Motor neuron (in vitro differentiated cells): ENCODE data around the gene CCM2. TPM values are rescaled to one million over a fixed set of nuclear protein-coding genes. Genes with fewer than 3 reads are reported as not detected.
"Not testable (repeated sequence)": the region's sequence is repeated elsewhere in the genome, so short reads cannot be mapped to it uniquely, and the experiment has no call there.

ENCODE experiments used
- ATAC-seq, 8 experiments: fragments of 200-7000 bp; cut with Tn5 transposase; replicated peaks in 6 of 8; 2 replicates each; pipeline ENCODE4 v1.8.0; 2021; ENCODE audit warnings: mild to moderate bottlenecking in 8 of 8, moderate library complexity in 8 of 8
- H3K27ac ChIP-seq, 2 donors: fragments of 250-450 bp; sonication (Bioruptor Pico); 2 replicates each; pipeline ENCODE4 v1.9.0; 2021; ENCODE audit warnings: antibody characterized with exemption in 2 of 2, mild to moderate bottlenecking in 2 of 2, moderate library complexity in 1 of 2
- H3K4me1 ChIP-seq, 2 donors: fragments of 250-450 bp; sonication (Bioruptor Pico); replicated peaks in 1 of 2; 2 replicates each; pipeline ENCODE4 v1.6.1; 2021; ENCODE audit warnings: antibody characterized with exemption in 2 of 2, mild to moderate bottlenecking in 2 of 2, moderate library complexity in 1 of 2
- H3K4me3 ChIP-seq, 5 donors: fragments of 250-450 bp; sonication (Bioruptor Pico); 2 replicates each; pipeline ENCODE4 v1.9.0; 2021; ENCODE audit warnings: antibody characterized with exemption in 5 of 5, mild to moderate bottlenecking in 5 of 5, moderate library complexity in 4 of 5
- WGBS, 10 experiments: fragments of 450-650 bp; shearing (Covaris generic); methylation state at CpG; one replicate each; pipeline ENCODE4 v1.0.0; 2022; 5-methylcytosine and 5-hydroxymethylcytosine counted together
- in situ Hi-C, 9 experiments: fragments of 400-800 bp; cut with MboI; loops; one replicate each; pipeline ENCODE4 v1.15.0; 2021; ENCODE audit warnings: low sequenced_read_pairs in 9 of 9, low pct_unique_long_range_greater_than_20kb in 2 of 9; ENCODE audit not compliant: unreplicated experiment in 9 of 9
- total RNA-seq, 8 experiments: library from RNA; unstranded; fragments of 300-600 nt; gene quantifications; 2 replicates each; pipeline versions ENCODE4 v1.2.3 to v1.2.4, GENCODE V29; 2022

CCM2 gene
- total RNA-seq, 8 experiments from 2014 or later, result 20.7 to 40.2 (median 27.3) TPM

DNA sequence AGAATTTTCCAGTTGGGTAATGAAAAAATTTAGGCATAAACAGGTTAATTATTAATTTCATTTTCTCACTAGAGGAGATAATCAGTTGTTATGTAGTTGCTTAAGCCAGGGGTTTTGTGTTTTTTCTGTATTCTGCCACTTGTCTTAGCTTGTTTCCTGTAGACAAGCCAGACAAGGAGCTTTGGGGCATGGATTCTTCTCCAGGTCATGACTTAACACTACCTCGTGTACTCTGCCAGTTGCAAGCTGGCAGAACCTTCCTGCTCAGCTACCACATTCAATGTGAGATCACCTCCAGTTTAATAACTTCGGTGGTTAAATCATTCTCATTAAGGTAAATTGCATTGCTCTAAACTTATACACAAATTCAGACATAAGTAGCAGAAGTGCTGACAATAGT lies 1.8 kb downstream of the CCM2 start:
- 50 to 100% (median 84%) methylated on average over 1 to 2 of the region's 2 CpGs; no CpG with 5 or more reads in 2 of the 10 experiments for WGBS, 10 experiments
- no peak for ATAC-seq
- Histone ChIP-seq H3K4me1 (peaks cover 6 to 9% of the 10 kb centered on the region in 2 donors), H3K27ac (no peak overlapping the region), H3K4me3 (peak overlapping the region in 1 of 5 donors; percentile 56)
- in situ Hi-C loops, result no loop called here

DNA sequence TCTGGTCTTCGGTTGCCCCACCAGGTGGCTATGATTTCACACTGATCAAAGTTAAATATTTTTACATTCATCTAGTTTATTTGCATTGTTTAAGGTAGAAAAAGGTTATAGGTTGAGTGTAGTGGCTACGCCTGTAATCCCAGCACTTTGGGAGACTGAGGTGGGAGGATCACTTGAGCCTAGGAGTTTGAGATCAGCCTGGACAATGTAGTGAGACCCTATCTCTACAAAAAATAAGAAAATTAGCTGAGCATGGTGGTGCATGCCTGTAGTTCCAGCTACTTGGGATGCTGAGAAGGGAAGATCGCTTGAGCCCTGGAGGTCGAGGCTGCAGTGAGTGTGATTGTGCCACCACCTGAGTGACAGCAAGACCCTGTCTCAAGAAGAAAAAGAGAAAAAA lies 3.8 kb downstream of the CCM2 start:
- in situ Hi-C loops, result no loop called here
- H3K27ac ChIP-seq, result no peak overlapping the region
- WGBS, 10 experiments, result 90 to 100% (median 100%) methylated on average over 1 to 4 of the region's 4 CpGs; no CpG with 5 or more reads in 1 of the 10 experiments

DNA sequence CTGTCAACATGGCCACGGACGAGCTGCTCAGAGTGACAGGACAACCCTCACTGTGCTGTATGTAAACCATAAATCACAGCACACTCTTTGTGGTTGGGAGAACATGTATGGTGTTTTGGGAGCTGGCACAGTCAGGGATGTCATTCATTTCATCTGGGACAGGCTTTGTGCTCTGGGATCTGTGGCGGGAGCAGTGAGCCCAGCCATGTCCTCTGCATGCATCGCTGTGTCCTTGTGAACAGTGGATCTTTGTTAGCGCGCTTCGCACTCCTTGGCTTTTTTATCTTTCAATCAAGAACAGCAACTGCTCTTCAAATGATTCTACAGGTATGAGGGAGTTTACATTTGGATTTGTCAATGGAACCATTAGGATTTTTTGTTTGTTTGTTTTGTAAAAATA lies 7.1 kb downstream of the CCM2 start:
- in situ Hi-C loops, result no loop called here
- Histone ChIP-seq H3K27ac (no peak overlapping the region), H3K4me3 (no peak overlapping the region), H3K4me1 (no peaks in the 10 kb centered on the region)
- WGBS, 10 experiments, result 83 to 100% (median 95%) methylated on average over 2 to 7 of the region's 7 CpGs
- ATAC-seq, result no peak

More for the DNA sequence above, 3.8 kb downstream of the CCM2 start:
- ATAC-seq, result no peak
- H3K4me3 ChIP-seq, result no peak overlapping the region
- peaks cover 6% of the 10 kb centered on the region in 2 donors for H3K4me1 ChIP-seq

DNA sequence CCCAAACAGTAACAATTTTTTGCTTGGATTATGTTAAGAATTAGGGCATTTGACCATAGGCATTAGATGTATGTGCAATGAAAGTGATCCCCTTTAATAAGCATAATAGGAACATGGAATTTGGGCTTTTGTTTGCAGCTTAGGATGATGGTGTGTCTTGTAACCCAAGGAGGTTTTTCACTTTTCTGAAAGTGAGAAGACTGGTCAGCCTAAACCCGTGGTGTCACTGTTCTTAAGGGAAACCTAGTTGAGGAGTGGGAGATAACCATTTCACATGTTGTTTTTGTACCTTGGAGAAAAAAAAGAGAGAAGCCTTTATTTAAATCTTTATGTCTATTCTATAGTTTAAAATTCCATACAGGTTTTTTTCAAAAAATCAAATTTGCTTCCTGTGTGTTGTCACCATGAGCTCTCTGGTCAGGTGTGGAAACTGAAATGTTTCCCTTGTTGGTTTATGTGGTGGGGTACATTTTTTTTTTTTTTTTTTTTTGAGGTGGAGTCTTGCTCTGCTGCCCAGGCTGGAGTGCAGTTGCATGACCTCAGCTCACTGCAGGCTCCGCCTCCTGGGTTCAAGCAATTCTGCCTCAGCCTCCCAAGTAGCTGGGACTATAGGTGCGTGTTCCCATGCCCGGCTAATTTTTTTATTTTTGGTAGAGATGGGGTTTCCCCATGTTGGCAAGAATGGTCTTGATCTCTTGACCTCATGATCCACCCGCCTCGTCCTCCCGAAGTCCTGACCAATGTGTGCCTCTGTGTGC lies 7.7 kb downstream of the CCM2 start:
- Histone ChIP-seq H3K27ac (no peak overlapping the region), H3K4me3 (no peak overlapping the region), H3K4me1 (no peaks in the 10 kb centered on the region)
- 83 to 100% (median 100%) methylated on average over 1 to 6 of the region's 7 CpGs; no CpG with 5 or more reads in 1 of the 10 experiments for WGBS, 10 experiments
- no peak for ATAC-seq
- in situ Hi-C loops, result no loop called here

DNA sequence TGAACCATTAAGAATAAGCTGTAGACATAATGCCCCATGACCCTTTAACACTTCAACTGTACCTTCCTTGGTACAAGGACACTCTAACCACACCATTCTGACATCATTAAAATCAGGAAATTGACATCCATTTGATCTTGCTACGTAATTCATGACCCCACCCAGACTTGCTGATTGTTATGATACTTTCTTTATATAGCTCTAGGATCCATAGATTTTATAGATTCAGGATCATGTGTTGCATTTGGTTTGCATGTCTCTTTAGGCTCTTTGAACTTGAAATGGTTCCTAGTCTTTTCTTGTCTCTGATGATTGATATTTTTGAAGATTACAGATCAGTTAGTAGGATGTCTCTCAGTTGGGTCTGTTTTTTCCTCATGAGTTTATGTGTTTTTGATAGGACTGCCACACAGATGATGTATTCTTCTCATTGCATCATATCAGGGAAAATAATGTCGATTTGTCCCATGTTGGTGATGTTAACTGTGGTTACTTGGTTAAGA lies 13.5 kb downstream of the CCM2 start:
- in situ Hi-C loops, result no loop called here

DNA sequence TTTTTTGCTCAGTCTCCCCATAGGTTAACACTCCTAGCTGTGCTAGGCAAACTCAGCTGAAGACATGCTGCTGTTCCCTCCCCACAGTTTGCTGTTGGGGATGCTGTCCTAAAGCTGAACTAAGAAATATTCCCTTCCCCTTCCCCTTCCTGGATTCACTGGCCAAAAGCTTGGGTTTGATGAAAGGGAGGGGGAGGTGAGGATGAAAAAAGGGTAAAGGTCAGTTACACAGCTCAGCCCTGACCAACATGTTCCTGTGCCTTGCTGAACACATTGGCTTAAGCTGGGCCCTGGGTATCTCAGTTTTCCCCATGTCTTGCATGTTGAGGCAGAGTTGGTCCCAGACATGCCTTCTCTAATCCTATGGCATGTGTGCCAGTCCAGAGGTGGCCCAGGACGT lies 15.3 kb downstream of the CCM2 start:
- no peak overlapping the region for H3K4me3 ChIP-seq
- WGBS, 10 experiments, result 67 to 100% (median 88%) methylated on average over 1 of the region's 1 CpG; no CpG with 5 or more reads in 5 of the 10 experiments
- no peaks in the 10 kb centered on the region for H3K4me1 ChIP-seq
- in situ Hi-C loops, result no loop called here
- ATAC-seq, result peak in 1 of 8 experiments; percentile 16
- no peak overlapping the region for H3K27ac ChIP-seq

More for the DNA sequence above, 13.5 kb downstream of the CCM2 start:
- WGBS, 10 experiments, result 9 to 95% (median 83%) methylated on average over 1 to 2 of the region's 2 CpGs
- ATAC-seq, result peak in 2 of 8 experiments; percentile 59 to 69
- Histone ChIP-seq H3K4me3 (no peak overlapping the region), H3K4me1 (no peaks in the 10 kb centered on the region), H3K27ac (no peak overlapping the region)

DNA sequence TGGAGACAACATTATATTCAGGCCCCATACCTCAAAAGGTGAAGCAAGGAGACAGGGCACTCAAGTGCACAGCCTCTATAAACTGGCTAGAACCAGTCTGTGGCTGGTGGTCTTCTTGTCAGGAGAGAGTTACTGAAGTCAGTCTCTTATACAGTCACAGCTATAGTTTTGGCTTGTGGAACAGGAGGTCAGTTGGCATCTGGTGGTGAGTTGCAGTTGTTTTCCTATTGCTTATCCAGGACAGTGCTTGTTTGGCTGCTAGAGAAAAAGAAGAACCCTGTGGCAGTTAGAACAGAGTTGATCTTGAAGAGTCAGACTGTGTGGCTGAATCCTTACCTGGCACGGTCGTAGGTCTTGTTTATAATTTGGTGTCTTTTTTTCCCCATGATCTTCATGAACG lies 17.3 kb downstream of the CCM2 start:
- Histone ChIP-seq H3K4me3 (no peak overlapping the region), H3K4me1 (no peaks in the 10 kb centered on the region), H3K27ac (no peak overlapping the region)
- ATAC-seq, result no peak
- WGBS, 10 experiments, result 50 to 100% (median 80%) methylated on average over 1 to 3 of the region's 3 CpGs; no CpG with 5 or more reads in 1 of the 10 experiments
- in situ Hi-C loops, result no loop called here

DNA sequence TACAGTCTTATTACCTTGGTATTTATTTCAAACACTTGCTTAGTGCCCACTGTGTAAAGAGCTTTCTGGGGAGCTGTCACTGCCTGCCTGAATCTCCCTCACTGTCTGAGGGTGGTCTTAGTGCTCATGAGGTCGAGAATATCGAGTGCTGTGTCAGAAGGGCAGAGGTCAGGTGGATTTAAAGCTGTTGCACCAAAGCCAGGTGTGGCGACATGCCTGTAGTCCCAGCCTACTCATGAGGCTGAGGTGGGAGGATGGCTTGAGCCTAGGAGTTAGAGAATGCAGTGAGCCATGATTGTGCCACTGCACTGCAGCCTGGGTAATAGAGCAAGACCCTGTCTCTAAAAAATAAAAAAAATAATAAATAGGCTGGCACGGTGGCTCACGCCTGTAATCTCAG lies 20.9 kb downstream of the CCM2 start:
- in situ Hi-C loops, result no loop called here
- Histone ChIP-seq H3K4me1 (no peaks in the 10 kb centered on the region), H3K4me3 (no peak overlapping the region), H3K27ac (no peak overlapping the region)
- no peak for ATAC-seq
- 41 to 97% (median 75%) methylated on average over 2 to 5 of the region's 5 CpGs; no CpG with 5 or more reads in 2 of the 10 experiments for WGBS, 10 experiments

DNA sequence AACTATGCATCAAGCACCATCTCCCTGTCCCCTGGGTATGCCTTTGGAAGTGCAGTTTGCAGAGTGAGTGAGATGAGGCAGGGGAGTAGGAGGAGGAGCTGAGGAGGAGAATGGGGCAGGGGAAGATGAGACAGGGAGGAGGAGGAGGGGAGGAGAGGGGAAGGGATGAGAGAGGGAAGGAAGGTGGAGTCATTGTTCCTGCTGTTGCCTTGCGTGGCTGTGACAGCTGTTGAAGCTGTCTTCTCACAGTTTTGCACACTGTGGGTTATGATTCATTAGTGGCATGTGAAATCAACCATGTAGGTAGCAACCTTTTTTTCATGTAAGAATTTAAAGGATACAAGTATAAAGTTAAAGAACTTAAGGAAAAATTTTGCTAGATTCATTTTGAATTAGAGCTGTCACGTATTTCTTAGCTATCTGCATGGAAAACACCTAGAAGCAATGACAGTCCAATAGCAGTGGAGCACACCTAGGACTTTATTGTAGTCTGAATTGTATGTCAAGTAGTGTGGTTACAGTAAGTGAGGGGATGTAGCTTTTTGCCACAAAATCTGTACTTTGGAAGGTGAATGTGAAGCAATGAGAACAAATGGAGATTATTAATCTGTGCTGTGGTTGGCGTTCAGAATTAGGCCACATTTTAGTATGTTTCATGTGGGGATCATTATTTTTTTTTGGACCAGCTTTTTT lies 21.7 kb downstream of the CCM2 start:
- WGBS, 10 experiments, result 72 to 100% (median 89%) methylated on average over 1 to 3 of the region's 3 CpGs; no CpG with 5 or more reads in 1 of the 10 experiments
- ATAC-seq, result peak in 6 of 8 experiments; percentile 40 to 85 (median 72)
- Histone ChIP-seq H3K27ac (no peak overlapping the region), H3K4me1 (no peaks in the 10 kb centered on the region), H3K4me3 (no peak overlapping the region)
- in situ Hi-C loops, result no loop called here

DNA sequence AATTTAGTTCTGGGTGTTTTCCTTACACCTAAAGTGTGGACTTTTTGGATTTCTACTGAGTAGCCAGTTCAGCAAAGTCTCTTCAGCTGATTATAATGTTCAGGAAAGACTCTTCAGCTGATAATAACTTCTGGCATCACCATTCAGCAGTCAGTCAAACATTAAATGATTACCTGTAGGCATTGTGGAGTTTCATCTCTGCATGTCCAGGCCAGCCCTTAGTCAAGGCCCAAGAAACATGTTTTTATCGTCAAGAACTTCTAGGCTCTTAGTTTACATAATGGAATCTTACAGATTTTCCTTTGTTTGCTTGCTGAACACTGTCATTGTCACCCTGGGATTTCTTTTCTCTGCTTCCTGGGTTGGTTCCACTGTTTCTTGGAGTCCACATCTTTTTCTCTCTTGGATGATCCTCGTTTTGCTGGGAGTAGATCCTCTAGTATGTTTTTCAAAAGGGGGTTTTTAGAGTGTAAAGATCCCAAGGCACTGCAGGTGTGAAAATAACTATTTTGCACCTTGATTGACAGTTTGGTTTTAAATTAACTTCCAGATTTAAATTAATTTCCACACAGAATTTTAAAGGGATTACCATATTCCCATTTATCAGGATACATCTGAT lies 24.2 kb downstream of the CCM2 start:
- no peak overlapping the region for H3K27ac ChIP-seq
- WGBS, 10 experiments, result 90 to 100% (median 100%) methylated on average over 1 to 2 of the region's 2 CpGs; no CpG with 5 or more reads in 1 of the 10 experiments
- no peaks in the 10 kb centered on the region for H3K4me1 ChIP-seq
- no peak overlapping the region for H3K4me3 ChIP-seq
- in situ Hi-C loops, result no loop called here
- no peak for ATAC-seq

DNA sequence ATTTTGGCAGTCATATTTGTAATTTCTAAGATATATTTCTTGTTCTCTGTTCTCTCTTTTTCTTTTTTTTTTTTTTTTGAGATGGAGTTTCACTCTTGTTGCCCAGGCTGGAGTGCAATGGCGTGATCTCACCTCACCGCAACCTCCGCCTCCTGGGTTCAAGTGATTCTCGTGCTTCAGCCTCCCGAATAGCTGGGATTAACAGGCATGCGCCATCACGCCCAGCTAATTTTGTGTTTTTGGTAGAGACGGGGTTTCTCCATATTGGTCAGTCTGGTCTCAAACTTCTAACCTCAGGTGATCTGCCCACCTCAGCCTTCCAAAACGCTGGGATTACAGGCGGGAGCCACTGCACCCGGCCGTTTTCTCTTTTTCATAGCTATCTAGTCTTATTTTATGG lies 25.5 kb downstream of the CCM2 start:
- H3K27ac ChIP-seq, H3K4me1 ChIP-seq, ATAC-seq, in situ Hi-C loops, H3K4me3 ChIP-seq: not testable (repeated sequence)
- 82 to 100% (median 95%) methylated on average over 2 to 12 of the region's 12 CpGs; no CpG with 5 or more reads in 1 of the 10 experiments for WGBS, 10 experiments

DNA sequence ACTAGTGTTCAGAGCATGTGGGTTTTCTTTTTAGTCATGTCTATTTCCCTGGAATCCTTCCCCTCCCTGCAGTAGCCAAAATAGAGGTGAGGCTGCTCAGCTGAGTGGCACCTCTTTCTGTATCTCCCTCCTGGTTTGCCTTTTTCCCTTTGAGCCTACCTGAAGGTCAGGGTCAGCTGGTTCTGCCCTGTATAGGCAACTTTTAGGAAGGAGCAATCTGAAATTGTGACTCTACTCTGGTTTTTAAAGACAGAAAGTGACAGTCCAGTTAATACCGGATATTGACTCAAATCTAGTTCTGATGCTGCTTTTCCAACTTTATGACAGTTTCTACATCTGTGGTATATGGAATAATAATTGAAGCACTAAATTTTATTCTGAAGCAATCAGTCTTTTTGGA lies 26.0 kb downstream of the CCM2 start:
- 80 to 100% (median 100%) methylated on average over 1 of the region's 1 CpG for WGBS, 10 experiments
- no peak overlapping the region for H3K27ac ChIP-seq
- in situ Hi-C loops, result no loop called here
- ATAC-seq, result no peak
- H3K4me1 ChIP-seq, result no peaks in the 10 kb centered on the region
- no peak overlapping the region for H3K4me3 ChIP-seq
